HCT116 (cell line): ENCODE measurements around the gene CWC27. TPM values are rescaled to one million over a fixed set of nuclear protein-coding genes. Genes with fewer than 3 reads are reported as not detected.

Experiments used
- ATAC-seq: fragments of 200-7000 bp; cut with Tn5 transposase; 2 replicates; pipeline ENCODE4 v1.9.1; 2020; ENCODE audit warnings: mild to moderate bottlenecking, moderate library complexity
- BruUV-seq: library from RNA; stranded (reverse); fragments of 400-500 nt; replicated peaks from 2 replicates; lab custom pipeline; 2021; lab: Mats Ljungman, UMichigan
- CTCF ChIA-PET: fragments of 300-600 bp; sonication (Branson Sonifier 250); formaldehyde crosslinking; loops from one replicate; lab custom pipeline; 2021; ENCODE audit warnings: antibody characterized with exemption; lab: Charles Lee
- POLR2A ChIA-PET: fragments of 300-600, 350-600 bp; sonication (Branson Sonifier 250); formaldehyde crosslinking; loops from one replicate; lab custom pipeline; 2021; ENCODE audit warnings: antibody characterized with exemption; lab: Charles Lee
- RAD21 ChIA-PET, 2 experiments: fragments of 300-600 bp; sonication (Branson Sonifier 250); formaldehyde crosslinking; loops; one replicate each; lab custom pipeline; 2023; ENCODE audit warnings: low total read pairs in 2 of 2; ENCODE audit not compliant: uncharacterized antibody in 2 of 2, unreplicated experiment in 2 of 2, low non-redundant PET in 1 of 2; lab: Charles Lee
- DNase-seq: peaks from one replicate; pipeline ENCODE4 v3.0.0-alpha.2; 2010; ENCODE audit warnings: low read depth, low spot score
- H2AFZ ChIP-seq: fragments of 200-600 bp; shearing (Covaris generic), sonication (generic); 2 replicates; pipeline ENCODE4 v1.6.1; 2017; ENCODE audit warnings: low read depth, mixed run types, mixed read lengths, antibody characterized with exemption, low read length; ENCODE audit not compliant: poor library complexity, severe bottlenecking
- H3K27ac ChIP-seq: 2 replicates; pipeline ENCODE4 v1.5.1; 2012; ENCODE audit warnings: low read depth, low read length
- H3K27me3 ChIP-seq: fragments of 200-600 bp; sonication (generic); 2 replicates; pipeline ENCODE4 v1.6.1; 2016; ENCODE audit warnings: mixed run types, low read length, mixed read lengths; ENCODE audit not compliant: insufficient read depth
- H3K36me3 ChIP-seq, 2 experiments: fragments of 200-500 bp in 1 of 2; fragments of 200-600 bp in 1 of 2; sonication (Bioruptor generic) in 1 of 2; sonication (generic) in 1 of 2; 2 replicates each; pipeline versions ENCODE4 v1.5.1 to v1.6.1; 2014 to 2016; ENCODE audit warnings: low read length in 2 of 2, inconsistent platforms in 1 of 2, mixed read lengths in 1 of 2, mixed run types in 1 of 2; ENCODE audit not compliant: insufficient read depth in 2 of 2, control insufficient read depth in 1 of 2
- H3K4me1 ChIP-seq, 2 experiments: fragments of 200-600 bp in 1 of 2; sonication (generic) in 1 of 2; 2 replicates each; pipeline versions ENCODE4 v1.5.1 to v1.6.1; 2012 to 2017; ENCODE audit warnings: low read length in 2 of 2, inconsistent platforms in 1 of 2, mild to moderate bottlenecking in 1 of 2, mixed read lengths in 1 of 2, mixed run types in 1 of 2, moderate library complexity in 1 of 2; ENCODE audit not compliant: insufficient read depth in 2 of 2, control insufficient read depth in 1 of 2
- H3K4me2 ChIP-seq: fragments of 200-600 bp; sonication (generic); 2 replicates; pipeline ENCODE4 v1.6.1; 2017; ENCODE audit warnings: mixed run types, low read length, mixed read lengths
- H3K4me3 ChIP-seq, 2 experiments: fragments of 200-600 bp in 1 of 2; sonication (generic) in 1 of 2; replicated peaks in 1 of 2; 2 replicates each; pipeline ENCODE4 v1.5.1; 2011 to 2016; ENCODE audit warnings: low read length in 2 of 2, control low read depth in 1 of 2, low read depth in 1 of 2, mild to moderate bottlenecking in 1 of 2, mixed read lengths in 1 of 2, mixed run types in 1 of 2
- H3K79me2 ChIP-seq: fragments of 200-600 bp; sonication (generic); 2 replicates; pipeline ENCODE4 v1.6.1; 2017; ENCODE audit warnings: mild to moderate bottlenecking, mixed run types, low read length, moderate library complexity, mixed read lengths; ENCODE audit not compliant: insufficient read depth
- H3K9ac ChIP-seq: fragments of 200-600 bp; sonication (generic); 2 replicates; pipeline ENCODE4 v1.6.1; 2016; ENCODE audit warnings: low read length, mixed read lengths
- H3K9me2 ChIP-seq: fragments of 200-600 bp; sonication (generic), shearing (Covaris generic); 2 replicates; pipeline ENCODE4 v1.6.1; 2017; ENCODE audit warnings: mixed run types, mild to moderate bottlenecking, moderate library complexity; ENCODE audit not compliant: insufficient read depth
- H3K9me3 ChIP-seq, 2 experiments: fragments of 200-500 bp in 1 of 2; fragments of 200-600 bp in 1 of 2; sonication (Bioruptor generic) in 1 of 2; sonication (generic) in 1 of 2; 2 replicates each; pipeline ENCODE4 v1.6.1; 2014 to 2017; ENCODE audit warnings: low read length in 2 of 2, mixed read lengths in 2 of 2, inconsistent platforms in 1 of 2, low read depth in 1 of 2, mild to moderate bottlenecking in 1 of 2, mixed run types in 1 of 2, moderate library complexity in 1 of 2; ENCODE audit not compliant: control insufficient read depth in 1 of 2, insufficient read depth in 1 of 2
- H4K20me1 ChIP-seq: fragments of 200-600 bp; sonication (generic), shearing (Covaris generic); 2 replicates; pipeline ENCODE4 v1.6.1; 2017; ENCODE audit warnings: mixed run types, mild to moderate bottlenecking, moderate library complexity; ENCODE audit not compliant: insufficient read depth
- CEBPB ChIP-seq: IDR thresholded peaks from 2 replicates; pipeline ENCODE4 v1.6.1; 2012; ENCODE audit warnings: low read depth
- EGR1 ChIP-seq: IDR thresholded peaks from 2 replicates; pipeline ENCODE4 v1.6.1; 2012; ENCODE audit warnings: low read depth
- ELF1 ChIP-seq: IDR thresholded peaks from 2 replicates; pipeline ENCODE4 v1.6.1; 2012; ENCODE audit warnings: low read depth, borderline replicate concordance
- EZH2 ChIP-seq: fragments of 200-600 bp; sonication (generic); IDR thresholded peaks from 2 replicates; pipeline ENCODE4 v1.6.1; 2017; ENCODE audit warnings: antibody characterized with exemption, mixed run types
- MAX ChIP-seq: IDR thresholded peaks from 2 replicates; pipeline ENCODE4 v1.6.1; 2012
- POLR2A ChIP-seq: IDR thresholded peaks from 2 replicates; pipeline ENCODE4 v1.7.0; 2011; ENCODE audit warnings: borderline replicate concordance; ENCODE audit not compliant: insufficient read depth, insufficient read length; ENCODE audit errors: extremely low read depth
- SP1 ChIP-seq: IDR thresholded peaks from 2 replicates; pipeline ENCODE4 v1.6.1; 2012; ENCODE audit warnings: low read depth
- TCF7L2 ChIP-seq: IDR thresholded peaks from 2 replicates; pipeline ENCODE4 v1.7.0; 2011; ENCODE audit warnings: borderline replicate concordance, inconsistent platforms; ENCODE audit not compliant: insufficient read depth, insufficient read length; ENCODE audit errors: extremely low read depth
- YY1 ChIP-seq: IDR thresholded peaks from 2 replicates; pipeline ENCODE4 v1.6.1; 2011; ENCODE audit warnings: low read length, low read depth, moderate library complexity, mild to moderate bottlenecking; ENCODE audit not compliant: insufficient replicate concordance; ENCODE audit errors: extremely low read depth
- ZFX ChIP-seq: fragments of 450-650 bp; IDR thresholded peaks from 2 replicates; pipeline ENCODE4 v1.6.1; 2017
- ZNF274 ChIP-seq: fragments of 200-500 bp; sonication (Bioruptor generic); IDR thresholded peaks from 2 replicates; pipeline ENCODE4 v1.6.1; 2014; ENCODE audit warnings: mild to moderate bottlenecking, low read depth, low read length, inconsistent platforms
- intact Hi-C: fragments of 100-400 bp; cut with micrococcal nuclease; formaldehyde crosslinking; loops from 2 replicates; pipeline ENCODE4 v1.10.0; 2022
- total RNA-seq: library from RNA; stranded (reverse); gene quantifications from one replicate; pipeline ENCODE4 v1.2.1, GENCODE V29; 2021; ENCODE audit not compliant: unreplicated experiment
- TF ChIP-seq, protein P1 (sequence below): IDR thresholded peaks from 2 replicates; pipeline ENCODE4 v1.6.1; 2012; ENCODE audit warnings: low read depth
- TF ChIP-seq, protein P2 (sequence below), 3 experiments: fragments of 200-600 bp in 1 of 3; sonication (generic) in 1 of 3; IDR thresholded peaks in 2 of 3; conservative IDR thresholded peaks in 1 of 3; 2 replicates each; pipeline ENCODE4 v1.5.1; 2012 to 2017; ENCODE audit warnings: low read depth in 2 of 3, low read length in 2 of 3, antibody characterized with exemption in 1 of 3, borderline replicate concordance in 1 of 3, control low read depth in 1 of 3, mild to moderate bottlenecking in 1 of 3, mixed read lengths in 1 of 3, mixed run types in 1 of 3, moderate library complexity in 1 of 3; ENCODE audit not compliant: insufficient read depth in 1 of 3
- TF ChIP-seq, protein P3 (sequence below): IDR thresholded peaks from 2 replicates; pipeline ENCODE4 v1.6.1; 2011; ENCODE audit warnings: mild to moderate bottlenecking, low read length, moderate library complexity; ENCODE audit not compliant: insufficient replicate concordance; ENCODE audit errors: extremely low read depth

CWC27 gene
- total RNA-seq, 1 experiment from 2014 or later: 29.1 TPM

- no peak for TF ChIP-seq YY1
- TF ChIP-seq CEBPB: no peak
- no peak for TF ChIP-seq ZFX
- no peak for TF ChIP-seq EZH2
- TF ChIP-seq, protein P1, sequence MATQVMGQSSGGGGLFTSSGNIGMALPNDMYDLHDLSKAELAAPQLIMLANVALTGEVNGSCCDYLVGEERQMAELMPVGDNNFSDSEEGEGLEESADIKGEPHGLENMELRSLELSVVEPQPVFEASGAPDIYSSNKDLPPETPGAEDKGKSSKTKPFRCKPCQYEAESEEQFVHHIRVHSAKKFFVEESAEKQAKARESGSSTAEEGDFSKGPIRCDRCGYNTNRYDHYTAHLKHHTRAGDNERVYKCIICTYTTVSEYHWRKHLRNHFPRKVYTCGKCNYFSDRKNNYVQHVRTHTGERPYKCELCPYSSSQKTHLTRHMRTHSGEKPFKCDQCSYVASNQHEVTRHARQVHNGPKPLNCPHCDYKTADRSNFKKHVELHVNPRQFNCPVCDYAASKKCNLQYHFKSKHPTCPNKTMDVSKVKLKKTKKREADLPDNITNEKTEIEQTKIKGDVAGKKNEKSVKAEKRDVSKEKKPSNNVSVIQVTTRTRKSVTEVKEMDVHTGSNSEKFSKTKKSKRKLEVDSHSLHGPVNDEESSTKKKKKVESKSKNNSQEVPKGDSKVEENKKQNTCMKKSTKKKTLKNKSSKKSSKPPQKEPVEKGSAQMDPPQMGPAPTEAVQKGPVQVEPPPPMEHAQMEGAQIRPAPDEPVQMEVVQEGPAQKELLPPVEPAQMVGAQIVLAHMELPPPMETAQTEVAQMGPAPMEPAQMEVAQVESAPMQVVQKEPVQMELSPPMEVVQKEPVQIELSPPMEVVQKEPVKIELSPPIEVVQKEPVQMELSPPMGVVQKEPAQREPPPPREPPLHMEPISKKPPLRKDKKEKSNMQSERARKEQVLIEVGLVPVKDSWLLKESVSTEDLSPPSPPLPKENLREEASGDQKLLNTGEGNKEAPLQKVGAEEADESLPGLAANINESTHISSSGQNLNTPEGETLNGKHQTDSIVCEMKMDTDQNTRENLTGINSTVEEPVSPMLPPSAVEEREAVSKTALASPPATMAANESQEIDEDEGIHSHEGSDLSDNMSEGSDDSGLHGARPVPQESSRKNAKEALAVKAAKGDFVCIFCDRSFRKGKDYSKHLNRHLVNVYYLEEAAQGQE: no peak
Observed at GRCh38 chr5:64742411-64742810, 26.3 kb upstream of the CWC27 start (continued).

- no TSS peak for BruUV-seq
- DNase-seq: no peak
- H3K4me3 ChIP-seq: no peak overlapping the region
- no peaks in the 10 kb centered on the region for H3K27me3 ChIP-seq
- H3K4me2 ChIP-seq: no peak overlapping the region
- no peak overlapping the region for H3K9ac ChIP-seq
- ChIA-PET RAD21 (no interaction called here), CTCF (no interaction called here), POLR2A (no interaction called here)
- H3K9me3 ChIP-seq: no peaks in the 10 kb centered on the region
- H4K20me1 ChIP-seq: no peaks in the 10 kb centered on the region
- H3K4me1 ChIP-seq: no peaks in the 10 kb centered on the region
- H3K36me3 ChIP-seq: peaks cover 0 to 7% of the 10 kb centered on the region in 2 experiments; a peak in 1 of 4 replicates
- H3K79me2 ChIP-seq: peaks cover 3% of the 10 kb centered on the region; the same call in 1 of the 2 replicates
- intact Hi-C loops: no loop called here
- no peak overlapping the region for H3K27ac ChIP-seq
- no peaks in the 10 kb centered on the region for H3K9me2 ChIP-seq
- ATAC-seq: no peak
- H2AFZ ChIP-seq: no peak overlapping the region
- TF ChIP-seq TCF7L2 (no peak), ELF1 (no peak), EZH2 (no peak), ZNF274 (no peak), CEBPB (no peak), EGR1 (no peak), POLR2A (no peak), SP1 (no peak), YY1 (no peak), MAX (no peak)
- TF ChIP-seq, protein P2, sequence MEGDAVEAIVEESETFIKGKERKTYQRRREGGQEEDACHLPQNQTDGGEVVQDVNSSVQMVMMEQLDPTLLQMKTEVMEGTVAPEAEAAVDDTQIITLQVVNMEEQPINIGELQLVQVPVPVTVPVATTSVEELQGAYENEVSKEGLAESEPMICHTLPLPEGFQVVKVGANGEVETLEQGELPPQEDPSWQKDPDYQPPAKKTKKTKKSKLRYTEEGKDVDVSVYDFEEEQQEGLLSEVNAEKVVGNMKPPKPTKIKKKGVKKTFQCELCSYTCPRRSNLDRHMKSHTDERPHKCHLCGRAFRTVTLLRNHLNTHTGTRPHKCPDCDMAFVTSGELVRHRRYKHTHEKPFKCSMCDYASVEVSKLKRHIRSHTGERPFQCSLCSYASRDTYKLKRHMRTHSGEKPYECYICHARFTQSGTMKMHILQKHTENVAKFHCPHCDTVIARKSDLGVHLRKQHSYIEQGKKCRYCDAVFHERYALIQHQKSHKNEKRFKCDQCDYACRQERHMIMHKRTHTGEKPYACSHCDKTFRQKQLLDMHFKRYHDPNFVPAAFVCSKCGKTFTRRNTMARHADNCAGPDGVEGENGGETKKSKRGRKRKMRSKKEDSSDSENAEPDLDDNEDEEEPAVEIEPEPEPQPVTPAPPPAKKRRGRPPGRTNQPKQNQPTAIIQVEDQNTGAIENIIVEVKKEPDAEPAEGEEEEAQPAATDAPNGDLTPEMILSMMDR (IDR thresholded peaks at IDR 0.05 in 2 of 3, conservative IDR thresholded peaks at IDR 0.05 in 1 of 3; ENCODE audit: borderline replicate concordance in 1 of 3, insufficient read depth in 1 of 3, low read depth in 2 of 3, low read length in 2 of 3): no peak
- TF ChIP-seq, protein P3, sequence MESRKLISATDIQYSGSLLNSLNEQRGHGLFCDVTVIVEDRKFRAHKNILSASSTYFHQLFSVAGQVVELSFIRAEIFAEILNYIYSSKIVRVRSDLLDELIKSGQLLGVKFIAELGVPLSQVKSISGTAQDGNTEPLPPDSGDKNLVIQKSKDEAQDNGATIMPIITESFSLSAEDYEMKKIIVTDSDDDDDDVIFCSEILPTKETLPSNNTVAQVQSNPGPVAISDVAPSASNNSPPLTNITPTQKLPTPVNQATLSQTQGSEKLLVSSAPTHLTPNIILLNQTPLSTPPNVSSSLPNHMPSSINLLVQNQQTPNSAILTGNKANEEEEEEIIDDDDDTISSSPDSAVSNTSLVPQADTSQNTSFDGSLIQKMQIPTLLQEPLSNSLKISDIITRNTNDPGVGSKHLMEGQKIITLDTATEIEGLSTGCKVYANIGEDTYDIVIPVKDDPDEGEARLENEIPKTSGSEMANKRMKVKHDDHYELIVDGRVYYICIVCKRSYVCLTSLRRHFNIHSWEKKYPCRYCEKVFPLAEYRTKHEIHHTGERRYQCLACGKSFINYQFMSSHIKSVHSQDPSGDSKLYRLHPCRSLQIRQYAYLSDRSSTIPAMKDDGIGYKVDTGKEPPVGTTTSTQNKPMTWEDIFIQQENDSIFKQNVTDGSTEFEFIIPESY: no peak
Observed at GRCh38 chr5:64742821-64743220, 25.9 kb upstream of the CWC27 start.
